ENCODE results near the gene WEE2.

DNA sequence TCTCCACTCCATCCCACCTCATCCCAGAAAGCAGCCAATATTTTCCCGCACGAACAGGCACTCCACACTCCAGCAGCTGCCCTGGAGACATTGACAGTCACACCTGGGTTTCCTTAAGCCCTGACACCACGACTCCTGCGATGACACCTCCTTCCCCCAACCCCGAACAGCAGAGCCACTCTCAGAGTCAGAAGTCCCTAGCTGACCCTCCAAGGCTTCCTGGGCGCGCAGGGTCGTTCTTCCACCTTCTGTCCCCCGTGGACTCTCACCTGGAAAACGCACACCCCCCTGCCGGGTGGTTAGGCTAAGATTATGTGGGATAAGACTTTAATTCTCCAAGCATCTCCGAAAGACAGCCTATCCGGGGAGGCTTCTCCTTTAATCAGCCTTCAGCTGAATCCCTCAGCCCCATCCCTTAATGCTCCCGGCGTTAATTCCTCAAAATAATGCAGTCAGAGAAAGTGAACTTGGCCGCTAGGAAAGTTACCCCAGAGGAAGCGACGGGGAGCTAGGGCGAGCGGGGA is 7.2 kb upstream of the WEE2 start:
- TF ChIP-seq, protein P1, sequence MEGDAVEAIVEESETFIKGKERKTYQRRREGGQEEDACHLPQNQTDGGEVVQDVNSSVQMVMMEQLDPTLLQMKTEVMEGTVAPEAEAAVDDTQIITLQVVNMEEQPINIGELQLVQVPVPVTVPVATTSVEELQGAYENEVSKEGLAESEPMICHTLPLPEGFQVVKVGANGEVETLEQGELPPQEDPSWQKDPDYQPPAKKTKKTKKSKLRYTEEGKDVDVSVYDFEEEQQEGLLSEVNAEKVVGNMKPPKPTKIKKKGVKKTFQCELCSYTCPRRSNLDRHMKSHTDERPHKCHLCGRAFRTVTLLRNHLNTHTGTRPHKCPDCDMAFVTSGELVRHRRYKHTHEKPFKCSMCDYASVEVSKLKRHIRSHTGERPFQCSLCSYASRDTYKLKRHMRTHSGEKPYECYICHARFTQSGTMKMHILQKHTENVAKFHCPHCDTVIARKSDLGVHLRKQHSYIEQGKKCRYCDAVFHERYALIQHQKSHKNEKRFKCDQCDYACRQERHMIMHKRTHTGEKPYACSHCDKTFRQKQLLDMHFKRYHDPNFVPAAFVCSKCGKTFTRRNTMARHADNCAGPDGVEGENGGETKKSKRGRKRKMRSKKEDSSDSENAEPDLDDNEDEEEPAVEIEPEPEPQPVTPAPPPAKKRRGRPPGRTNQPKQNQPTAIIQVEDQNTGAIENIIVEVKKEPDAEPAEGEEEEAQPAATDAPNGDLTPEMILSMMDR (IDR thresholded peaks at IDR 0.05; ENCODE audit: low read length) = no peak
- TF ChIP-seq EZH2 (IDR thresholded peaks at IDR 0.05; ENCODE audit: borderline replicate concordance, low read length) = no peak

All from OCI-LY1 (cell line).